Astrocyte (in vitro differentiated cells and primary cell): Measurements from ENCODE around the gene CHAF1B. TPM values are rescaled to one million over a fixed set of nuclear protein-coding genes. Genes with fewer than 3 reads are reported as not detected.
"Not testable (repeated sequence)": the region's sequence is repeated elsewhere in the genome, so short reads cannot be mapped to it uniquely, and the experiment has no call there.

ENCODE experiments used
- DNase-seq: peaks from one replicate; pipeline ENCODE4 v3.0.0-alpha.2; 2010; ENCODE audit warnings: low read depth
- FAIRE-seq: peaks from 2 replicates; lab custom pipeline; 2011; peaks lifted over from hg19 to GRCh38; lab: Jason Lieb, UNC
- H2AFZ ChIP-seq: 2 replicates; pipeline ENCODE4 v1.6.0; 2012; ENCODE audit warnings: low read depth, low read length, inconsistent platforms
- H3K27ac ChIP-seq: 2 replicates; pipeline ENCODE4 v1.5.1; 2011; ENCODE audit warnings: low read depth, low read length, inconsistent platforms
- H3K27me3 ChIP-seq: 2 replicates; pipeline ENCODE4 v1.6.0; 2011; ENCODE audit warnings: low read length, inconsistent platforms; ENCODE audit not compliant: insufficient read depth
- H3K36me3 ChIP-seq: 2 replicates; pipeline ENCODE4 v1.5.1; 2011; ENCODE audit warnings: low read length, inconsistent platforms; ENCODE audit not compliant: insufficient read depth
- H3K4me1 ChIP-seq: 2 replicates; pipeline ENCODE4 v1.5.1; 2011; ENCODE audit warnings: low read length, inconsistent platforms; ENCODE audit not compliant: insufficient read depth
- H3K4me2 ChIP-seq: 2 replicates; pipeline ENCODE4 v1.6.0; 2012; ENCODE audit warnings: low read length, inconsistent platforms
- H3K4me3 ChIP-seq: 2 replicates; pipeline ENCODE4 v1.5.1; 2011; ENCODE audit warnings: low read depth, mild to moderate bottlenecking, low read length, inconsistent platforms; ENCODE audit not compliant: insufficient read depth
- H3K79me2 ChIP-seq: 2 replicates; pipeline ENCODE4 v1.6.0; 2012; ENCODE audit warnings: mild to moderate bottlenecking, low read length, inconsistent platforms; ENCODE audit not compliant: insufficient read depth
- H3K9ac ChIP-seq: 2 replicates; pipeline ENCODE4 v1.6.0; 2012; ENCODE audit warnings: mild to moderate bottlenecking, low read length, inconsistent platforms
- H3K9me3 ChIP-seq: 2 replicates; pipeline ENCODE4 v1.5.1; 2012; ENCODE audit warnings: low read depth, mild to moderate bottlenecking, low read length, inconsistent platforms; ENCODE audit not compliant: insufficient read depth
- H4K20me1 ChIP-seq: 2 replicates; pipeline ENCODE4 v1.6.0; 2012; ENCODE audit warnings: low read length, inconsistent platforms; ENCODE audit not compliant: insufficient read depth
- H3K27ac Mint-ChIP-seq: one replicate; pipeline ENCODE4 v1.8.0; 2021; ENCODE audit warnings: mild to moderate bottlenecking, mixed read lengths; ENCODE audit not compliant: unreplicated experiment
- H3K27me3 Mint-ChIP-seq: one replicate; pipeline ENCODE4 v1.8.0; 2021; ENCODE audit warnings: low read depth, mixed read lengths; ENCODE audit not compliant: unreplicated experiment
- H3K36me3 Mint-ChIP-seq: one replicate; pipeline ENCODE4 v1.8.0; 2021; ENCODE audit warnings: low read depth, mixed read lengths; ENCODE audit not compliant: unreplicated experiment
- H3K4me1 Mint-ChIP-seq: one replicate; pipeline ENCODE4 v1.8.0; 2021; ENCODE audit warnings: low read depth, mixed read lengths; ENCODE audit not compliant: unreplicated experiment
- H3K4me3 Mint-ChIP-seq: one replicate; pipeline ENCODE4 v1.8.0; 2021; ENCODE audit warnings: mild to moderate bottlenecking, moderate library complexity, mixed read lengths; ENCODE audit not compliant: unreplicated experiment
- H3K9me3 Mint-ChIP-seq: one replicate; pipeline ENCODE4 v1.8.0; 2021; ENCODE audit warnings: mild to moderate bottlenecking, mixed read lengths; ENCODE audit not compliant: unreplicated experiment
- EZH2 ChIP-seq: IDR thresholded peaks from 2 replicates; pipeline ENCODE4 v1.6.1; 2012; ENCODE audit warnings: mild to moderate bottlenecking, low read length, inconsistent platforms; ENCODE audit not compliant: insufficient read depth
- total RNA-seq: library from RNA; stranded (reverse); gene quantifications from 2 replicates; pipeline ENCODE4 v1.2.1, GENCODE V29; 2021
- TF ChIP-seq, protein P1 (sequence below): IDR thresholded peaks from 2 replicates; pipeline ENCODE4 v1.5.1; 2011; ENCODE audit warnings: low read depth, mild to moderate bottlenecking, inconsistent platforms, low read length, moderate library complexity; ENCODE audit not compliant: insufficient read depth

CHAF1B gene
- total RNA-seq, 1 donor from 2014 or later = 2.8 TPM

DNA sequence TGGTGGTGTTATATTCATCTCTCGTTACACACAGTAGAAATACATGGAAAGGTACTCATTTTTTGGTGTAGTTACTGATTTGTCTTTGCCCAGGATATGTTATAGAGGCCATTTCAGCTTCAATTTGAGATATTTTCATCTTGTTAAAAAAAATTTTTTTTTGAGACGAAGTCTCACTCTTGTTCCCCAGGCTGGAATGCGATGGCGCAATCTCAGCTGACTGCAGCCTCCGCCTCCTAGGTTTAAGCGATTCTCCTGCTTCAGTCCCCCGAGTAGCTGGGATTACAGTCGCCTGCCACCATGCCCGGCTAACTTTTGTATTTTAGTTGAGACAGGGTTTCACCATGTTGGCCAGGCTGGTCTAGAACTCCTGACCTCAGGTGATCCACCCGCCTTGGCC, 46.2 kb upstream of the CHAF1B start:
- Histone ChIP-seq H3K4me2 (no peak overlapping the region), H3K27ac (no peak overlapping the region), H3K36me3 (peaks cover 36% of the 10 kb centered on the region), H4K20me1 (peaks cover 27% of the 10 kb centered on the region), H2AFZ (no peak overlapping the region), H3K79me2 (peaks cover 56% of the 10 kb centered on the region), H3K4me1 (peaks cover 9% of the 10 kb centered on the region), H3K9me3 (no peaks in the 10 kb centered on the region), H3K9ac (no peak overlapping the region), H3K4me3 (no peak overlapping the region), H3K27me3 (no peaks in the 10 kb centered on the region)
- TF ChIP-seq, protein P1, sequence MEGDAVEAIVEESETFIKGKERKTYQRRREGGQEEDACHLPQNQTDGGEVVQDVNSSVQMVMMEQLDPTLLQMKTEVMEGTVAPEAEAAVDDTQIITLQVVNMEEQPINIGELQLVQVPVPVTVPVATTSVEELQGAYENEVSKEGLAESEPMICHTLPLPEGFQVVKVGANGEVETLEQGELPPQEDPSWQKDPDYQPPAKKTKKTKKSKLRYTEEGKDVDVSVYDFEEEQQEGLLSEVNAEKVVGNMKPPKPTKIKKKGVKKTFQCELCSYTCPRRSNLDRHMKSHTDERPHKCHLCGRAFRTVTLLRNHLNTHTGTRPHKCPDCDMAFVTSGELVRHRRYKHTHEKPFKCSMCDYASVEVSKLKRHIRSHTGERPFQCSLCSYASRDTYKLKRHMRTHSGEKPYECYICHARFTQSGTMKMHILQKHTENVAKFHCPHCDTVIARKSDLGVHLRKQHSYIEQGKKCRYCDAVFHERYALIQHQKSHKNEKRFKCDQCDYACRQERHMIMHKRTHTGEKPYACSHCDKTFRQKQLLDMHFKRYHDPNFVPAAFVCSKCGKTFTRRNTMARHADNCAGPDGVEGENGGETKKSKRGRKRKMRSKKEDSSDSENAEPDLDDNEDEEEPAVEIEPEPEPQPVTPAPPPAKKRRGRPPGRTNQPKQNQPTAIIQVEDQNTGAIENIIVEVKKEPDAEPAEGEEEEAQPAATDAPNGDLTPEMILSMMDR = no peak
- TF ChIP-seq EZH2 = no peak
- Mint-ChIP-seq H3K27me3 (no peaks in the 10 kb centered on the region), H3K27ac (no peak overlapping the region), H3K9me3 (no peaks in the 10 kb centered on the region), H3K4me3 (no peak overlapping the region), H3K4me1 (peaks cover 8% of the 10 kb centered on the region), H3K36me3 (peaks cover 17% of the 10 kb centered on the region)
- FAIRE-seq (no peak), DNase-seq (no peak)

- not testable (repeated sequence) for H3K9ac ChIP-seq, H2AFZ ChIP-seq, FAIRE-seq, H3K4me3 ChIP-seq, H3K9me3 ChIP-seq, H3K27ac ChIP-seq, H3K27me3 ChIP-seq, H3K27ac Mint-ChIP-seq, H3K4me3 Mint-ChIP-seq, H3K4me1 Mint-ChIP-seq, H3K4me1 ChIP-seq, H3K9me3 Mint-ChIP-seq, H3K4me2 ChIP-seq, H3K27me3 Mint-ChIP-seq, DNase-seq
- Histone ChIP-seq H3K36me3 (peaks cover 57% of the 10 kb centered on the region), H4K20me1 (peaks cover 16% of the 10 kb centered on the region), H3K79me2 (peaks cover 31% of the 10 kb centered on the region)
- H3K36me3 Mint-ChIP-seq = peaks cover 14% of the 10 kb centered on the region
These were observed 42.6 kb upstream of the CHAF1B start for GRCh38 chr21:36342581-36342980.

DNA sequence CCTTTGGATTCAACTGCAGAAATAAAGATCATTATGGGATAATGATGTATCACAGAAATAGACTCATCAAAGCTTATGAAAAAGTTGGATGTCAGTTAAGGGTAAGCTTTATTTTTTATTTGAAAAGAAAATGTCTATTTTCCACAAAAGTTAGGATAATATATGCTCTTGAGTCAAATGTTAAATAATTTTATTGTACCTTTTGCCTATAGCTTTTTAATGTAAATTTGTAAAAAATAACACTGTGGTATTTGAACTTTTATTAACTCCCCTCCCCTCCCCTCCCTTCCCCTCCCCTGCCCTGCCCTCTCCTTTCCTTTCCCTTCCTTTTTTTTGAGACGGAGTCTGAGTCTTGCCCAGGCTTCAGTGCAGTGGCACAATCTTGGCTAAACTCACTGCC, 40.3 kb upstream of the CHAF1B start:
- Histone ChIP-seq H3K9ac (no peak overlapping the region), H3K9me3 (no peaks in the 10 kb centered on the region), H4K20me1 (peaks cover 14% of the 10 kb centered on the region), H3K79me2 (peaks cover 31% of the 10 kb centered on the region), H3K36me3 (peaks cover 53% of the 10 kb centered on the region), H3K4me1 (peaks cover 9% of the 10 kb centered on the region), H3K27ac (no peak overlapping the region), H2AFZ (no peak overlapping the region), H3K4me2 (no peak overlapping the region), H3K4me3 (no peak overlapping the region), H3K27me3 (no peaks in the 10 kb centered on the region)
- H3K36me3 Mint-ChIP-seq = peaks cover 12% of the 10 kb centered on the region
- H3K27me3 Mint-ChIP-seq = no peaks in the 10 kb centered on the region
- H3K9me3 Mint-ChIP-seq = no peaks in the 10 kb centered on the region
- peaks cover 9% of the 10 kb centered on the region for H3K4me1 Mint-ChIP-seq
- H3K4me3 Mint-ChIP-seq = no peak overlapping the region
- DNase-seq = no peak
- FAIRE-seq = no peak
- TF ChIP-seq, protein P1 = no peak
- TF ChIP-seq EZH2 = no peak
- no peak overlapping the region for H3K27ac Mint-ChIP-seq
